Head of caudate nucleus (tissue), 42 donors: ENCODE results near the gene TBC1D10A.

Source experiments
- DNase-seq, 42 donors: peaks; one replicate each; pipeline versions ENCODE4 v3.0.0 to v3.0.0-alpha.2; 2020 to 2021; ENCODE audit warnings: mixed read lengths in 7 of 42
- intact Hi-C: fragments of 100-400 bp; cut with DNase I; formaldehyde crosslinking; loops from one replicate; pipeline ENCODE4 v1.15.0; 2022

TBC1D10A gene

DNA sequence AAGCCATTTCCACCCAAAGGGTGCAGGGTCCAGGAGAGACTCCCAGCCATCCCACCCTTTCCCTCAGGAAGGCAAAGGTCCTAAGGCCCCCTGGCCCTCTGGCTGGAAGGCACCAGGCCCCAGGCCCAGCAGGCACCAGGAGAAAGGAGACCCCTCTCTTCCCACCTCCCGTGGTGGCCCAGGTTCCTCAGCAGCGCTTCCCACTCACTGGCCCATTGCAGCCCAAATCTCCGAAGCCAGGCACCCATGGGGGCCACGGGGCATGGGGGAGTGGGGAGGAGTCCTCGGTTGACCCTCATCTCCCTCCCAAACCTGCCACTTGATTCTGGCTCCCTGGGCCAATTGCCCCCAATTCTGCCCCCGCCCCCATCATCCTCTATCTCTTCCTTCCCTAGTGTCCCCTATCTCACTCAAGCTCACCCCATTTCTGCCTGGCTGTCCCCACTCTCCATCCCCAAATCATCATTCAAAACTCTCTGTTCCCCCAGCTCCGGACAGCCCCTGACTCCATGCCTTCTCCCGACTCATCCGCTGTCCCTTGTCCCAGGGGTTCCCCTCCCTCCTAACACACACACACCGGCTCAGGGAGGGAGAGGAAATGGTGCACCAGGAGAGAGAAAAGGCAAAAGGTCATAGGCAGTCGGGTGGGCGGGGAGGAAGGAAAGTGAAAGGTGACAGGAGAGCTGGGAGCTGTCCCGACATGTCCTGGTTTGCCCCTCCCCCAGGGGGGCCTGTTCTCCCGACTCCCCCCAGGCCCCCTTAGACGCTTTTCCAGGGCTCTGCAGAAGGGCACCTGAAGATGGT is 81.4 kb downstream of the TBC1D10A start:
- DNase-seq = no peak
- intact Hi-C loops = no loop called here

DNA sequence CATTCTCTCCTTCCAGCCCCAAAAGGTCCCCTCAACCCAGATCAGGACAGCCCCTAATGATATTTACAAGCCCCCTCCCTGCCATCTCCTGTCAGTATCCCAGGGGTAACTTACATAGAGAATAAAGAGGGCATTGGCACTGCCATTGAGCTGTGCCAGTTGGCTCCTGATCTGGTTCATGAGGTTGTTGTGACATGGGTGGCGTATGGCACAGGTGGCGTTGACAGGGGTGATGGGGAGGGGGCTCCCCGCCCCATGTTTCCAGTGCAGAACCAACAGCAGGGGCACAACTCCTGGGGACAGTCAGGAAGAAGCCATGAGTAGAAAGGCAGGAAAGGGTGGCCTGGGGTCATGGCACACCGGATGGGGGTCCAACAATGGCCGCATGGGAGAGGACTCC is 82.1 kb downstream of the TBC1D10A start:
- intact Hi-C loops = no loop called here
- DNase-seq = no peak

DNA sequence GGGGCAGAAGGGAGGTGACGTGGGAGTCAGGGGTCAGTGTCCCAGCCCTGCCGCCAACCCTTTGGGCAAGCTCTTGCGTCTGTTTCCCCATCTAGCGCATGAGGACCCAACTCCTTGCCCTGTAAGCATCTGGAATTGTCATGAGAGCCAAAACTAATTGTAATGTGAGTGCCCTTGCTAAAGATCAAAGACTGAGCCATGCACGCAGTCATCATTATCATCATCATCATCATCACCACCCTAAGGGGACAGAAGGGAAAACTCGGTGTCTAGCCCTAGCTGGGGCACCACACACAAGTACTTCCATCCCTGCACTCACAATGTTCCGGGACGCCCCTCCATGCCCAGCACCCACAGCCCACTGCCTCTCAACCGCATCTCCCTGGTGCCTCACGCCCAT is 82.7 kb downstream of the TBC1D10A start:
- no peak for DNase-seq
- intact Hi-C loops = no loop called here

DNA sequence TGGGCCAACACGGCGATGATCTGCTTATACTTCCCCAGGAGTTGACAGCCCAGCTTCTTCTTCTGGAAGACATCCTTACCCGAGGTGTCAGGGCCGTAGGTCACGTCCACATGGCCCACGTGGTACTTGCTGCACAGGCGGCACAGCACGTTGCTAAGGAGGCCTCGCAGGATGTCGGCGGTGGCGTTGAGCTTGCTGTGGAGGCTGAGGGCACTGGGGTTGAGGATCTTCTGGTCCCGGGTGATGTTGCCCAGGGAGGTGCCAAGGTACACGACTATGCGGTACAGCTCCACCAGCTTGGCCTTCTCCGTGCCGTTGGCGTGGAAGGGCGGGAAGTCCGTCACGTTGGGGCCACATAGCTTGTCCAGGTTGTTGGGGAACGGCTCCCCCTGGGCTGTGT is 83.1 kb downstream of the TBC1D10A start:
- DNase-seq = no peak
- intact Hi-C loops = no loop called here
